Activated CD4-positive, alpha-beta T cell treated with anti-CD3 and anti-CD28 coated beads, Interleukin-2, Interleukin-6, amounts not matched to agents 100 ng/mL and 50 ng/mL, durations not matched to agents 16 hours and 8 hours (primary cell): ENCODE data around the gene TOMT.

Experiments used
- DNase-seq: peaks from one replicate; pipeline ENCODE4 v3.0.0-alpha.2; 2020

The TOMT gene

GRCh38 chr11:72088076-72088808, 17.5 kb upstream of the TOMT start:
- no peak for DNase-seq

GRCh38 chr11:72091292-72091691, 14.4 kb upstream of the TOMT start:
- peak; percentile 65 for DNase-seq

- no peak for DNase-seq
These were observed 7.0 kb upstream of the TOMT start for GRCh38 chr11:72098741-72099140.

- DNase-seq = no peak
These were observed 5.7 kb upstream of the TOMT start for GRCh38 chr11:72100009-72100408.

- no peak for DNase-seq
These were observed 5.3 kb upstream of the TOMT start for GRCh38 chr11:72100462-72100861.

GRCh38 chr11:72102162-72102561, 3.6 kb upstream of the TOMT start:
- no peak for DNase-seq

- DNase-seq = no peak
These were observed 3.1 kb upstream of the TOMT start for GRCh38 chr11:72102631-72102945.

GRCh38 chr11:72102946-72103753, 2.6 kb upstream of the TOMT start, which contains the start of gene LAMTOR1:
Gene LAMTOR1, minus strand, starts transcription at chr11:72103297. Its CDS starts 73 bp downstream, at chr11:72103224.
- DNase-seq = peak; percentile 99

- DNase-seq = no peak
These were observed 2.0 kb upstream of the TOMT start for GRCh38 chr11:72103754-72104167.

GRCh38 chr11:72111300-72112142, 5.8 kb downstream of the TOMT start:
- no peak for DNase-seq

GRCh38 chr11:72112143-72112977, 6.6 kb downstream of the TOMT start, which contains the start of gene ANAPC15:
Gene ANAPC15, minus strand, starts transcription at chr11:72112695. Its CDS starts 1,419 bp downstream, at chr11:72111276.
- peak; percentile 99 for DNase-seq

- DNase-seq = no peak
These were observed 7.5 kb downstream of the TOMT start for GRCh38 chr11:72112978-72113808.

- no peak for DNase-seq
These were observed 8.8 kb downstream of the TOMT start for GRCh38 chr11:72114570-72114969.

- DNase-seq = no peak
These were observed 10.5 kb downstream of the TOMT start for GRCh38 chr11:72116019-72116755.

GRCh38 chr11:72119198-72119597, 13.5 kb downstream of the TOMT start:
- no peak for DNase-seq

- no peak for DNase-seq
These were observed 15.2 kb downstream of the TOMT start for GRCh38 chr11:72120930-72121329.

- DNase-seq = no peak
These were observed 16.9 kb downstream of the TOMT start for GRCh38 chr11:72122607-72123006.

GRCh38 chr11:72123117-72123653, 17.5 kb downstream of the TOMT start:
- DNase-seq = no peak

- DNase-seq = no peak
These were observed 18.3 kb downstream of the TOMT start for GRCh38 chr11:72124046-72124445.

- no peak for DNase-seq
These were observed 20.2 kb downstream of the TOMT start for GRCh38 chr11:72125956-72126355.
